AG09319 (cell line): ENCODE results near the gene CORO1A.
"Not testable (repeated sequence)": the region's sequence is repeated elsewhere in the genome, so short reads cannot be mapped to it uniquely, and the experiment has no call there.

Experiments used
- DNase-seq: peaks from one replicate; pipeline ENCODE4 v3.0.0-alpha.2; 2010; ENCODE audit warnings: low read depth; ENCODE audit errors: extremely low read depth
- TF ChIP-seq, protein P1 (sequence below): IDR thresholded peaks from 2 replicates; pipeline ENCODE4 v1.5.1; 2011; ENCODE audit warnings: low read depth, mild to moderate bottlenecking, inconsistent platforms, low read length, moderate library complexity

The CORO1A gene

DNA sequence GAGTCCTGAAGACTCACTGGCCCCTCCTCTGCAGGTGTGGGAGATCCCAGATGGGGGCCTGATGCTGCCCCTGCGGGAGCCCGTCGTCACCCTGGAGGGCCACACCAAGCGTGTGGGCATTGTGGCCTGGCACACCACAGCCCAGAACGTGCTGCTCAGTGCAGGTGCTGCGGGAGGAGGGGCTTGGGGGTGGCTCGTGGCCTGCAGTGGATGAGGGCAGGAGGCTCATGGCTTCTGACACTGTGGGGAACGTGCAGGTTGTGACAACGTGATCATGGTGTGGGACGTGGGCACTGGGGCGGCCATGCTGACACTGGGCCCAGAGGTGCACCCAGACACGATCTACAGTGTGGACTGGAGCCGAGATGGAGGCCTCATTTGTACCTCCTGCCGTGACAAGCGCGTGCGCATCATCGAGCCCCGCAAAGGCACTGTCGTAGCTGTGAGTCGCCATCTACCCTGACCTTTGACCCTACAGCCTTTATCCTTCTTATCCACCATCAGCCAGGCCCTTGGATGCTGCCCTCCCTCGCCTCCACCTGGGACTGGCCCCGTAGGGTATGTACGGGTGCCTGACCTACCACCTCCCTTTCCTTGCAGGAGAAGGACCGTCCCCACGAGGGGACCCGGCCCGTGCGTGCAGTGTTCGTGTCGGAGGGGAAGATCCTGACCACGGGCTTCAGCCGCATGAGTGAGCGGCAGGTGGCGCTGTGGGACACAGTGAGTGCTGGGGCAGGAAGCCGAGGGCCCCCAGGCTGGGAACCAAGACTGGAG is 3.6 kb downstream of the CORO1A start:
- DNase-seq: no peak

DNA sequence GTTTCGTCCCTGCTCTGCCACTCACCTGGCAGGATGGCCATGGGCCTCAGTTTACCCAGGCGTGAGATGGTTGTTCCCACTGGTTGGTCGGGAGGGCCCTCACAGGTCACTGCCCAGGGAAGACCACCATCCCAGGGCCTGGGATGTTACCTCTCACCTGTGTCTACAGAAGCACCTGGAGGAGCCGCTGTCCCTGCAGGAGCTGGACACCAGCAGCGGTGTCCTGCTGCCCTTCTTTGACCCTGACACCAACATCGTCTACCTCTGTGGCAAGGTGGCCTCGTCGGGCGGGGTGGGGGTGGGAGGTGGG is 4.1 kb downstream of the CORO1A start:
- DNase-seq: no peak
- TF ChIP-seq, protein P1, sequence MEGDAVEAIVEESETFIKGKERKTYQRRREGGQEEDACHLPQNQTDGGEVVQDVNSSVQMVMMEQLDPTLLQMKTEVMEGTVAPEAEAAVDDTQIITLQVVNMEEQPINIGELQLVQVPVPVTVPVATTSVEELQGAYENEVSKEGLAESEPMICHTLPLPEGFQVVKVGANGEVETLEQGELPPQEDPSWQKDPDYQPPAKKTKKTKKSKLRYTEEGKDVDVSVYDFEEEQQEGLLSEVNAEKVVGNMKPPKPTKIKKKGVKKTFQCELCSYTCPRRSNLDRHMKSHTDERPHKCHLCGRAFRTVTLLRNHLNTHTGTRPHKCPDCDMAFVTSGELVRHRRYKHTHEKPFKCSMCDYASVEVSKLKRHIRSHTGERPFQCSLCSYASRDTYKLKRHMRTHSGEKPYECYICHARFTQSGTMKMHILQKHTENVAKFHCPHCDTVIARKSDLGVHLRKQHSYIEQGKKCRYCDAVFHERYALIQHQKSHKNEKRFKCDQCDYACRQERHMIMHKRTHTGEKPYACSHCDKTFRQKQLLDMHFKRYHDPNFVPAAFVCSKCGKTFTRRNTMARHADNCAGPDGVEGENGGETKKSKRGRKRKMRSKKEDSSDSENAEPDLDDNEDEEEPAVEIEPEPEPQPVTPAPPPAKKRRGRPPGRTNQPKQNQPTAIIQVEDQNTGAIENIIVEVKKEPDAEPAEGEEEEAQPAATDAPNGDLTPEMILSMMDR: no peak

More for the DNA sequence above, 3.6 kb downstream of the CORO1A start:
- TF ChIP-seq, protein P1: peak; percentile 70

DNA sequence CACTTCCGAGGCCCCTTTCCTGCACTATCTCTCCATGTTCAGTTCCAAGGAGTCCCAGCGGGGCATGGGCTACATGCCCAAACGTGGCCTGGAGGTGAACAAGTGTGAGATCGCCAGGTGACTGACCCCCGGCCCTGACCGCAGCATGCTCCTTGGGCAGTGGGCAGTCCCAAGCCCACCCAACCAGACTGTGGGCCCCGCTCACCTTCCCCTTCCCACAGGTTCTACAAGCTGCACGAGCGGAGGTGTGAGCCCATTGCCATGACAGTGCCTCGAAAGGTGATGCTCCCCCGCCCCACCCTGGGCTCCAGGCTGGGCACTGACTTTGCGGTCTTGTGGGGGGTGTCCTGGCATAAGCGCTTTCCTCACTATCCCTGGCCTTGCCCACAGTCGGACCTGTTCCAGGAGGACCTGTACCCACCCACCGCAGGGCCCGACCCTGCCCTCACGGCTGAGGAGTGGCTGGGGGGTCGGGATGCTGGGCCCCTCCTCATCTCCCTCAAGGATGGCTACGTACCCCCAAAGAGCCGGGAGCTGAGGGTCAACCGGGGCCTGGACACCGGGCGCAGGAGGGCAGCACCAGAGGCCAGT is 4.7 kb downstream of the CORO1A start:
- TF ChIP-seq, protein P1: no peak
- DNase-seq: no peak

- DNase-seq: not testable (repeated sequence)
Measured at GRCh38 chr16:30191158-30191557, 7.8 kb downstream of the CORO1A start.

- not testable (repeated sequence) for DNase-seq
Measured at GRCh38 chr16:30193098-30193497, 9.7 kb downstream of the CORO1A start.

GRCh38 chr16:30193615-30194014 is 10.2 kb downstream of the CORO1A start, which contains the start of the genes BOLA2B and SLX1A:
Gene BOLA2B (minus strand): TSS chr16:30193666. CDS start chr16:30193595, 71 bp downstream.
Gene SLX1A (plus strand): TSS chr16:30193875. CDS start chr16:30194085, 210 bp downstream.
- DNase-seq: not testable (repeated sequence)

GRCh38 chr16:30194172-30194925 is 10.9 kb downstream of the CORO1A start:
- not testable (repeated sequence) for DNase-seq

DNA sequence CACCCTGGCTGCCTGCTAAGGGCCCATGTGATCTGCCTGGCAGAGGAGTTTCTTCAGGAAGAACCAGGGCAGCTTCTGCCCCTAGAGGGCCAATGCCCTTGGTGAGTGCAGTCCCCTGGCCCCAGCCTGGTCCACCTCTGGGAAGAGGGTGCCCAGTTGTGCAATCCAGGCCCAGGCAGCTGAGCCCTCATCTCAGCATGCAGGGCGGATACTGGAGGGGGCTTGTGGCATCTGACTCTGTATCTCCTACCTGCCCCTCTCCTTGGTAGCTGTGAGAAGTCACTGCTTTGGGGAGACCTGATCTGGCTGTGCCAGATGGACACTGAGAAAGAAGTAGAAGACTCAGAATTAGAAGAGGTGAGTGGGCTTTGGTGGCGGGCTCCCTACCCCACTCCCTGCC is 13.6 kb downstream of the CORO1A start:
- DNase-seq: not testable (repeated sequence)

- not testable (repeated sequence) for DNase-seq
Measured at GRCh38 chr16:30199049-30199448, 15.6 kb downstream of the CORO1A start, which contains the start of gene SULT1A3. Gene SULT1A3 (plus strand): TSS chr16:30199255. CDS start chr16:30200729, 1,474 bp downstream.

DNA sequence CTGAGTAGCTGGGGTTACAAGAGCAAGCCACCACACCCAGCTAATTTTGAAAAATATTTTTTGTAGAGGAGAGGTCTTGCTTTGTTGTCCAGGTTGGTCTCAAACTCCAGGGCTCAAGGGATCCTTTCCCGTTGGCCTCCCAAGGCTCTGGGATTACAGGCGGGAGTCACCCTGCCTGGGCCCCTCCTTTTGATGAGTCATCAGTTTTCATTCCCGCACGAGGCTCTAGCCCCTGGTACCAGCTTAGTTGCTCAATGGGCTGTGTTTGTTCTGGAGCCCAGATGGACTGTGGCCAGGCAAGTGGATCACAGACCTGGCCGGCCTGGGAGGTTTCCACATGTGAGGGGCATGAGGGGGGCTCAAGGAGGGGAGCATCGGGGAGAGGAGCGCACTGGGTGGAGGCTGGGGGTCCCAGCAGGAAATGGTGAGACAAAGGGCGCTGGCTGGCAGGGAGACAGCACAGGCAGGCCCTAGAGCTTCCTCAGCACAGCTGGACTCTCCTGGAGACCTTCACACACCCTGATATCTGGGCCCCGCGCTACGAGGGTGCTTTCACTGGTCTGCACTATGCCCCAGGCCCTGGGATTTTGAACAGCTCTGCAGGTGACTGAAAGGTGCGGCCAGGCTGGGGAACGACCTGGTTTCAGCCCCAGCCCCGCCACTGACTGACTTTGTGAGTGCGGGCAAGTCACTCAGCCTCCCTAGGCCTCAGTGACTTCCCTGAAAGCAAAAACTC is 16.4 kb downstream of the CORO1A start:
- DNase-seq: not testable (repeated sequence)

- DNase-seq: not testable (repeated sequence)
Measured at GRCh38 chr16:30205541-30206236, 22.3 kb downstream of the CORO1A start.

DNA sequence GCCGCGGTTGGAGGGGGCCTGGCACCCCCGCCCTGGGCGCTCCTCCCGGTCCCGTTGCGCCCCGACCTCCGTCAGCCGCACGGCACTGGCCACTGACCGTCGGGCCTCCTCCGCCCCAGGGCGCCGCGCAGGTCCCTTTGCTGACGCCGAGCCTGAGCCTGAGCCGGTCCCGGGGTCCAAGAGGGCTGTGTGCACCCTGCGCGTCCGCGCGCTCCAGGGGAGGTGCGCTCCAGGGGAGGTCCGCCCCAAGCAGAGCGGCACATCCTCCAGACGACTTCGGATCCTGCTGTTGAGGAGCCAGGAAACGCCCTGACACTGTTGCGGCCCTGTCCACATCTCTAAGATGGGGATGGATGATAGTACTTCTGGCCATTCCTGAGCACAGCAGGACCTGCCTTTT is 22.9 kb downstream of the CORO1A start:
- DNase-seq: not testable (repeated sequence)

DNA sequence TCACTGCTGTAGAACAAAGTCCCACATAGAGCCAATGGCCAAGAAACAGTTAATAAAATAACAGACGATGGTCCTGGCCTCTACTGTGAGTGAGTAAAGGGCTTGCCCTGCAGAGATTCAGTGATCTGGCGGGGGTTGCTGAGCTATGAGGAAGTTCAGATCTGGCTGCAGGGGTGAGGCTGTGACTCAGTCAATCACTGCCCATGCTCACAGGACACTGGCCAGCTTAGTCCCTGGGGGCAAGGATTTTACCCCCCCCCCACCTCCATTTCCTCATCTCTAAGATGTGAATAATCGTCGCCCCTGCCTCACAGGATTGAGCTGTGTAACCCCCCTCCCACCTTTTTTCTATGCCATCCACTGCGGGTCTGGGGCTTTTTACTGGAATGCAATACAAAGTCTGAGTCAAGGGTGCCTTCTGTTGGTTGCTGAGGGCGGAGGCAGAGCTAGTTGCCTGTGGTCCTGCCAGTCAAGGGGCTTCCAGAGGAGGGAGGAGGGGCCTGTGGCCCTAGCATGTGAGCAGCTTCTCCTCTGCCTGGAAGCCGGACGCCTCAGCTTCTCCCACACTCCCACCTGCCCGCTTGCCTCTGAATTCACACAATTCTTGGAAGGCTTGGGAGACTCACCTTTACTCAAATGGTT is 23.8 kb downstream of the CORO1A start:
- DNase-seq: not testable (repeated sequence)

DNA sequence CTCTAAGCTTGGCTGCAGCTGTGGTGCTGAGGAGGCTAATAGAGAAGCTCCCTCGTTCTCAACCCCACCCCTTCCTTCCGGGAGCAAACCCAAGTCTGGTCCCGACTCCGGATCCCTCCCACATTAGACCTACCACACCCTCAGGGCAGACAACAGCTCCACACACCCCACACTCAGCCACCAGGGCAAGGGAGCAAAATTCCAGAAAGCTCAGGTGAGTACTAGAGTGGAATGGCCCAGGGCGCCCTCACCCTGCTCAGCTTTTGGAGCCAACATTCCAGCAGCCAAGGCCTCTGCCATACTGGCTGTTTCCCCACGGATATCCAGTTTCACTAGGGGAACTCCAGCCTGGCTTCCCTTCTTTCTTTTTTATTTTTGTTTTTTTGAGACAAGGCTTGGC is 25.6 kb downstream of the CORO1A start:
- not testable (repeated sequence) for DNase-seq

DNA sequence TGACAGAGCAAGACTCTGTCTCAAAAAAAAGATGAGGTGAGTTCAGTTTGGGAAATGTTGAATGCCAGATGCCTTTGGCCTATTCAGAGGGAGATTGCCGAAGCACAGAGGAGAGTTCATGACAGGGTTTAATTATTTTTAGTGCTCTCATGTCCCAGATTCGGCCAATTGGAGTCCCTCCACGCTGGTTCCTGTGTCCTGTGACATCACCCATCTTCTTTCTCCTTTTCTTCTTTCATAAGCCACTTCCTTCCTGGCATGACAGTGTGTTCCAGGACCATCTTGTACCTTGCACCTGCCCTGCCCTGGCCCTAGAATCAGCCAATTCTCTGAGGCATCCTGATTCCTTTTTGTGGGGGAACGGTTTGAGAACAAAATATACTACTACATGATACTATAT is 28.0 kb downstream of the CORO1A start:
- DNase-seq: not testable (repeated sequence)
